ENCODE results near the gene ORAI3.

ORAI3 gene

GRCh38 chr16:30947859-30948666 lies 805 bp upstream of the ORAI3 start:
- DNase-seq, result no peak

- peak; percentile 41 to 50 for DNase-seq
These were observed 1.0 kb downstream of the ORAI3 start for GRCh38 chr16:30949650-30950515.

- no peak for DNase-seq
These were observed 1.7 kb downstream of the ORAI3 start for GRCh38 chr16:30950516-30951065.

GRCh38 chr16:30951193-30951592 lies 2.3 kb downstream of the ORAI3 start:
- no peak for DNase-seq

GRCh38 chr16:30951750-30952149 lies 2.9 kb downstream of the ORAI3 start:
- DNase-seq, result no peak

- DNase-seq, result no peak
These were observed 4.2 kb downstream of the ORAI3 start for GRCh38 chr16:30953111-30953510.

GRCh38 chr16:30953511-30954124 lies 4.8 kb downstream of the ORAI3 start:
- DNase-seq, result peak; percentile 64 to 75

GRCh38 chr16:30954993-30955392 lies 6.1 kb downstream of the ORAI3 start:
- DNase-seq, result no peak

- peak; percentile 94 to 95 for DNase-seq
These were observed 8.0 kb downstream of the ORAI3 start for GRCh38 chr16:30956601-30957455.

GRCh38 chr16:30957456-30958174 lies 8.7 kb downstream of the ORAI3 start, which contains the start of gene SETD1A:
Gene SETD1A, plus strand, starts transcription at chr16:30957754. Its CDS starts 978 bp downstream, at chr16:30958732.
- DNase-seq, result peak; percentile 98

GRCh38 chr16:30958175-30959079 lies 9.6 kb downstream of the ORAI3 start:
- DNase-seq, result no peak

GRCh38 chr16:30961384-30961783 lies 12.5 kb downstream of the ORAI3 start:
- DNase-seq, result no peak

GRCh38 chr16:30963925-30964511 lies 15.2 kb downstream of the ORAI3 start:
- DNase-seq, result no peak

- no peak for DNase-seq
These were observed 15.8 kb downstream of the ORAI3 start for GRCh38 chr16:30964574-30965226.

- DNase-seq, result no peak
These were observed 16.6 kb downstream of the ORAI3 start for GRCh38 chr16:30965436-30965835.

GRCh38 chr16:30966033-30966619 lies 17.3 kb downstream of the ORAI3 start:
- no peak for DNase-seq

GRCh38 chr16:30967795-30968194 lies 18.9 kb downstream of the ORAI3 start:
- no peak for DNase-seq

GRCh38 chr16:30969246-30969842 lies 20.5 kb downstream of the ORAI3 start:
- DNase-seq, result no peak
